GM12801 (cell line): ENCODE data around the gene EFR3B.

Source experiments
- TF ChIP-seq, protein P1 (sequence below): IDR thresholded peaks from one replicate; pipeline ENCODE4 v1.5.1; 2011; ENCODE audit warnings: control low read depth; ENCODE audit not compliant: insufficient read length; ENCODE audit errors: extremely low read depth

The EFR3B gene

DNA sequence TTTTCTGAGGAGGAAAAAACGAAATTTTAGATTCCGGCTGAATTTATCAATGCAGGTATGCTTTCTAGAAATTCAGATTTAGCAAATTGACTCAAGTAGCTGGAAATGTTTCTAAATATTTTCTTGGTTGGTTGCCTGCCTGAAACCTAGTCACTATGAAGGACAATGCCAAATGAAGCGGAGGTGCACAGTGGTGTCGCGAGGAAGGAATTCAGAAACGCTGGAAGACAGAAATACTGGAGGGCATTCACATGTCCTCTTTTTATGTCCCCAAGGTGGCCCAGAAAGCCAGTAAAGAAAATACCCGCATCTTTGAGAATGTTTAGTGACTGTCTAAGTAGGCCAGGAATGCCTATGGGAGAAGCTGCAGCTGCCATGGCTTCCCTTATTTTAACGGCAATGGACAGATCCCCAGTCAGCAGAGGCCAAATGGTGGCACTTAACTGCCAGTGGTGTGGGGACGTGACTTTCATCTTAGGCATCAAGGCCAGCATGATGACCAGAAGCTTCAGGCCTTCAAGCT is 15.8 kb upstream of the EFR3B start:
- TF ChIP-seq, protein P1, sequence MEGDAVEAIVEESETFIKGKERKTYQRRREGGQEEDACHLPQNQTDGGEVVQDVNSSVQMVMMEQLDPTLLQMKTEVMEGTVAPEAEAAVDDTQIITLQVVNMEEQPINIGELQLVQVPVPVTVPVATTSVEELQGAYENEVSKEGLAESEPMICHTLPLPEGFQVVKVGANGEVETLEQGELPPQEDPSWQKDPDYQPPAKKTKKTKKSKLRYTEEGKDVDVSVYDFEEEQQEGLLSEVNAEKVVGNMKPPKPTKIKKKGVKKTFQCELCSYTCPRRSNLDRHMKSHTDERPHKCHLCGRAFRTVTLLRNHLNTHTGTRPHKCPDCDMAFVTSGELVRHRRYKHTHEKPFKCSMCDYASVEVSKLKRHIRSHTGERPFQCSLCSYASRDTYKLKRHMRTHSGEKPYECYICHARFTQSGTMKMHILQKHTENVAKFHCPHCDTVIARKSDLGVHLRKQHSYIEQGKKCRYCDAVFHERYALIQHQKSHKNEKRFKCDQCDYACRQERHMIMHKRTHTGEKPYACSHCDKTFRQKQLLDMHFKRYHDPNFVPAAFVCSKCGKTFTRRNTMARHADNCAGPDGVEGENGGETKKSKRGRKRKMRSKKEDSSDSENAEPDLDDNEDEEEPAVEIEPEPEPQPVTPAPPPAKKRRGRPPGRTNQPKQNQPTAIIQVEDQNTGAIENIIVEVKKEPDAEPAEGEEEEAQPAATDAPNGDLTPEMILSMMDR, result no peak

DNA sequence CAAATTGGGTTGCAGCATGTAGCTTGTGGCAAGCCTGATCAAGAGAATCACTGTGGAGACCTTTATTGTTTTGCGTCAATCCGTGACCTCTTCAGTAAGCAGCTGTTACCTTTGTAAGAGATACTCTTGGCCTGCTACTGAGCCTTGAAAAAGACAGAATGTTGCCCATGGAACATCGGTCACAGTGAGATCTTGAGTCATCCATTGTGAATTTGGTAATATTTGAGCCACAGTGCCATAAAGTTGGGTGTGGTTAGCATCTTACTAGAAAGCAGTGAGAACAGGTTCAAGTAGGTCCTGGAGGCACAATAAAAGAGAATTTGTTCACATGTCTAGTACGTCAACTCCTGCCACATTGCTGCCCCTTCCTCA is 12.7 kb upstream of the EFR3B start:
- TF ChIP-seq, protein P1, result no peak

DNA sequence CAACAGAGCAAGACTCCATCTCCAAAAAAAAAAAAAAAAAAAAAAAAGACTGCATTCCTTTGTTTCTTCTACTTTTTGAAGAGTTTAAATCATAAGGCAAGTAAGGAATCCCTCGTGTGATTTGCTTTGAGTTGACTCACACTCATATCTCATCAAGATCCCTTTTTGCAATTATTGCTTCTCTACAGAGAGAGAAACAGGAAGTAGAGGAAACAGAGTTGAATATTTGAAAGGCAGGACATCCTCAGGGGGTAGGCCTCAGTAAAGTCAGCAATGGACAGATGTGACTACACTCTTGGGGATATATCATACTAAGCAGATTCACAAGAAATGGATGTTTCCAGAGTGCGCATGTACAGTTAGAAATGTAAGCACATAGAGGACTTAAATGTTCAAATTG is 11.2 kb upstream of the EFR3B start:
- TF ChIP-seq, protein P1, result no peak

DNA sequence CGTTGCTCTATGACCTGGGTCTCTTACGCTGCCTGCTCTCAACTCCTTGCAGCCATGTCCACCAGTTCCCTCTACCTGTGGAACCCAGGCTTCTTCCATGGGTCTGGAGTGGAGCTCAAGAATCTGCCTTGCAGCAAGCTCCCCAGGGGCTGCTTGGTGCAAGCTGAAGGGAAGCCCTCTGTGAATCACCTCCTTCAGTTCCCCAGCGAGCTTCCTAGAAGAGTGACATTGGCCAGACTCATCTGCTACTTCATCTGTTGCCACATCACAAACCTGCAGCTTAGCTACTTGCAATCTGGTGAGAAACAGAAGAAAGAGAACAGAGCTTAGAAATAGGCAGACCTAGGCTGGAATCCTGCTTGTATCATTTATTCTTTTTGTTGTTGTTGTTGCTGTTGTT is 9.8 kb upstream of the EFR3B start:
- TF ChIP-seq, protein P1, result no peak

DNA sequence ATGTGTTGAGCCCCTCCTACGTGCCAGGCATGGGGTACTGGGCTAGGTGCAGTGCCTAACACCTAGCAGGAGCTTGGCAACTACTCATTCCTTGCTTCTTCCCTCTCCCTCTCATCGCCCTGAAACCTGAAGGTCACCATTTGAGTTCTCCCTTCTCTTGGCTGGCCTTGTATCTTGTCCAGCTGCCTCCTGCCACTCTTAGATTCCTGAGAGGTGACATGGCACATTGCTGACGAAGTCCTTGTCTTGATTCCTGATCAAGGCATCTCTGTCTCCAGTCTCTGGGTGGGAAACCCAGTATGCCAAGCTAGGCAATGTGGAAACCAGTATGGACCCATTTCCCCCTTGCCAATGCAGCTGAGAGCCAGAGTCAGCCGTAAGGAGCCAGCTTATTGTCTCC is 9.0 kb upstream of the EFR3B start:
- TF ChIP-seq, protein P1, result no peak

DNA sequence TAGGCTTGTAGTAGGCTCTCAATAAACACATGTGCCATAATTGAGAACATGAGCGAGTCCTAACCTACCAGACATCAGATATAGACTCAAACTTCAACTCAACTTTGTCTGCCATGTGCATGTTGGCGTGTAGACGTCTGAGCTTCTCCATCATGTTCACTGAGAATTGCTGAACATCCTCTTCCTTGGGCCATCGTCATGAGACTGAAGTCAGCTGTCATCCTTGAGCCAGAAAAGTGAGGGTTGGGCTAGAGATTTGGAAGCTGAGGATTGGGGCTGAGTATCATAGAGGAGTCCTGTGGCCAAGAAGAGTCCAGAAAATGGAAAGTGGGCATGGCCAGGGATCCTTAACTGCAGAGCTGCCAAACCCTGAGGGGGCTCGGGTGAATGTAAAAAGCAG is 7.8 kb upstream of the EFR3B start:
- TF ChIP-seq, protein P1, result no peak

DNA sequence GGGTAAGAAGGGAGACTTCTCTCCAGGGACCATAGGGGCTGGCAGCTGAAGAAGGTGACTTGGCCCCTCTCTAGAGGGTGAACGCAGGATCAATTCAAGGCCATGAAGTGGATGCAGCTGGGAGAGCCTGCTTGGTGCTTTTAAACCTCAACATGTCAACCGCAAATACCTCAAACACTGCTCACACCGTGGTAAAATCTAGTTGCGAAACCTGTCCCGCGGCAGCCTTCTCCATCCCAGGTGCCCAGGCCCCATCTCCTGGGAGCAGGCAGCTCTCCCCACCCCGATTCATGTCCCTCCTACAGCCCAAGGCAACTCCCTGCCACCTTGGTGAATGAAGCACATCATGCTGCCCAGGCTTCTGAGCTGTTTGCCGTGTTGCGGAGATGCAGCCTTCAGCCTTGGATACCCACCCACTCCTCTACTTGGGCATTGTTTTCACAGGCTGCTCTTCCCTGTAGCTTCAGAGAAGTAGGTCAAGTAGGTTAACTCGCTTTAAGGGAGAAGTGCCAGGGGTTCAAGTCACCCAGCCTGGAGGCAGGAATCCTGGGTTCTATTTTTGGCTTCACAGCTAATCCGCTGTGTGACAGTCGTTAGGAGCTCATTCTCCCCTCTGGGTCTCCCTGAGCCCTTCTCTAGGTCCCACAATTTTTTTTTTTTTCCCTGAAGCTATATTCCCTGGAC is 6.2 kb upstream of the EFR3B start:
- TF ChIP-seq, protein P1, result no peak

DNA sequence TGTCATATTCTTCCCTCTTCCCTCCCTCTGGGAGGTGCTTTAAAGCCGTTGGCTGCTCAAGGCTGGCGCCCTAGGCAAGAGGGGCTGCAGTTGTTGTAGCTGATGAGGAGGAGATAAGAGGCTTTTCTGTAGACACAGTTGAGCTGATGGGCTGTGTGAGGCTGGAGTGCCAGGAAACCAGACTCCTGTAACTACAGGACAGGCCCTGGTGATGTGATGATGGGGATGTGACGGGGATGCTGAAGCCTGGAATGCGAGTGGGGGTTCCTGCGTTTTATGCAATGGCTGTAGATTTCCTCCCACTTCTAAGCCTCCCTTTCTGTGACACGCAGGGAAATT is 5.7 kb upstream of the EFR3B start:
- TF ChIP-seq, protein P1, result no peak
